ENCODE measurements around the gene MX2. TPM values are rescaled to one million over a fixed set of nuclear protein-coding genes. Genes with fewer than 3 reads are reported as not detected.

The MX2 gene
- polyA plus RNA-seq, 1 experiment: 5.1 TPM

GRCh38 chr21:41428847-41429246 lies 67.0 kb downstream of the MX2 start:
- H3K36me3 ChIP-seq (ENCODE audit: control insufficient read depth, insufficient read depth, low read length): no peaks in the 10 kb centered on the region
- H3K4me3 ChIP-seq (ENCODE audit: low read depth, low read length): no peak overlapping the region
- ChIA-PET CTCF (no interaction called here), POLR2A (no interaction called here)
- no peak for DNase-seq (ENCODE audit: low read depth)
- no peaks in the 10 kb centered on the region for H3K27me3 ChIP-seq (ENCODE audit: control insufficient read depth, insufficient read depth, low read length)
- TF ChIP-seq, protein P1, sequence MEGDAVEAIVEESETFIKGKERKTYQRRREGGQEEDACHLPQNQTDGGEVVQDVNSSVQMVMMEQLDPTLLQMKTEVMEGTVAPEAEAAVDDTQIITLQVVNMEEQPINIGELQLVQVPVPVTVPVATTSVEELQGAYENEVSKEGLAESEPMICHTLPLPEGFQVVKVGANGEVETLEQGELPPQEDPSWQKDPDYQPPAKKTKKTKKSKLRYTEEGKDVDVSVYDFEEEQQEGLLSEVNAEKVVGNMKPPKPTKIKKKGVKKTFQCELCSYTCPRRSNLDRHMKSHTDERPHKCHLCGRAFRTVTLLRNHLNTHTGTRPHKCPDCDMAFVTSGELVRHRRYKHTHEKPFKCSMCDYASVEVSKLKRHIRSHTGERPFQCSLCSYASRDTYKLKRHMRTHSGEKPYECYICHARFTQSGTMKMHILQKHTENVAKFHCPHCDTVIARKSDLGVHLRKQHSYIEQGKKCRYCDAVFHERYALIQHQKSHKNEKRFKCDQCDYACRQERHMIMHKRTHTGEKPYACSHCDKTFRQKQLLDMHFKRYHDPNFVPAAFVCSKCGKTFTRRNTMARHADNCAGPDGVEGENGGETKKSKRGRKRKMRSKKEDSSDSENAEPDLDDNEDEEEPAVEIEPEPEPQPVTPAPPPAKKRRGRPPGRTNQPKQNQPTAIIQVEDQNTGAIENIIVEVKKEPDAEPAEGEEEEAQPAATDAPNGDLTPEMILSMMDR (IDR thresholded peaks at IDR 0.05; ENCODE audit: insufficient read depth, low read depth, low read length): no peak

DNA sequence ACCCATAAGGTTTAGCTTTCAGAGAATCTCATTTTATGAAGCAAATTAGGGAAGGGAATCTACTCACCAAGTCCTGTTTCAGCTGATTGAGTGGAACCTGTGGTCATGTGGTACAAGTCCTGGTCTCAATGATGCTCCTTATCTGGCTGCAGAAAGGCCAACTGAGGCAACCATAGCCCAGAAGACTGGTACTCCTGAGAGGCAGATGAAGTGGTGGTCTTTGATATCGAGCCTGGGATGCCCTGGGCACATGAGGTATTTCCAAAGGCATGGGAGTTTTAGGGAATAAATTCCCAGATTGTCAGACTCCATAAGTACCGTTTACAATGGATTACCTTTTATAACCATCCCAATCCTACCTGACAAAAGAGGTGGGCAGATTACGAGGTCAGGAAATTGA lies 67.5 kb downstream of the MX2 start:
- H3K4me3 ChIP-seq (ENCODE audit: low read depth, low read length): no peak overlapping the region
- CTCF ChIA-PET: no interaction called here
- no peak for DNase-seq (ENCODE audit: low read depth)
- TF ChIP-seq, protein P1 (IDR thresholded peaks at IDR 0.05; ENCODE audit: insufficient read depth, low read depth, low read length): no peak
- no peaks in the 10 kb centered on the region for H3K27me3 ChIP-seq (ENCODE audit: control insufficient read depth, insufficient read depth, low read length)
- POLR2A ChIA-PET: no interaction called here
- H3K36me3 ChIP-seq (ENCODE audit: control insufficient read depth, insufficient read depth, low read length): no peaks in the 10 kb centered on the region

GRCh38 chr21:41429925-41430491 lies 68.2 kb downstream of the MX2 start:
- POLR2A ChIA-PET: no interaction called here
- Histone ChIP-seq H3K27me3 (ENCODE audit: control insufficient read depth, insufficient read depth, low read length) (no peaks in the 10 kb centered on the region), H3K36me3 (ENCODE audit: control insufficient read depth, insufficient read depth, low read length) (no peaks in the 10 kb centered on the region), H3K4me3 (ENCODE audit: low read depth, low read length) (no peak overlapping the region)
- TF ChIP-seq, protein P1 (IDR thresholded peaks at IDR 0.05; ENCODE audit: insufficient read depth, low read depth, low read length): no peak
- DNase-seq (ENCODE audit: low read depth): no peak
- CTCF ChIA-PET: no interaction called here

- ChIA-PET POLR2A (no interaction called here), CTCF (no interaction called here)
- Histone ChIP-seq H3K4me3 (ENCODE audit: low read depth, low read length) (no peak overlapping the region), H3K36me3 (ENCODE audit: control insufficient read depth, insufficient read depth, low read length) (no peaks in the 10 kb centered on the region), H3K27me3 (ENCODE audit: control insufficient read depth, insufficient read depth, low read length) (no peaks in the 10 kb centered on the region)
- TF ChIP-seq, protein P1 (IDR thresholded peaks at IDR 0.05; ENCODE audit: insufficient read depth, low read depth, low read length): no peak
- DNase-seq (ENCODE audit: low read depth): no peak
Observed at GRCh38 chr21:41431788-41432548, 70.1 kb downstream of the MX2 start.

- TF ChIP-seq, protein P1 (IDR thresholded peaks at IDR 0.05; ENCODE audit: insufficient read depth, low read depth, low read length): no peak
- DNase-seq (ENCODE audit: low read depth): no peak
- Histone ChIP-seq H3K27me3 (ENCODE audit: control insufficient read depth, insufficient read depth, low read length) (no peaks in the 10 kb centered on the region), H3K36me3 (ENCODE audit: control insufficient read depth, insufficient read depth, low read length) (no peaks in the 10 kb centered on the region), H3K4me3 (ENCODE audit: low read depth, low read length) (no peak overlapping the region)
- ChIA-PET CTCF (no interaction called here), POLR2A (no interaction called here)
Observed at GRCh38 chr21:41432562-41433460, 71.0 kb downstream of the MX2 start.

Measured in BJ (cell line).